Hepatocyte (in vitro differentiated cells): ENCODE data around the gene GRM6. TPM values are rescaled to one million over a fixed set of nuclear protein-coding genes. Genes with fewer than 3 reads are reported as not detected.

Source experiments
- DNase-seq: peaks from one replicate; pipeline ENCODE4 v3.0.0-alpha.2; 2016; ENCODE audit warnings: low spot score
- H2AFZ ChIP-seq: fragments of 200-600 bp; sonication (generic); 2 replicates; pipeline ENCODE4 v1.6.0; 2016; ENCODE audit warnings: antibody characterized with exemption, mild to moderate bottlenecking
- H3K27ac ChIP-seq: fragments of 200-600 bp; sonication (generic); 2 replicates; pipeline ENCODE4 v1.5.1; 2016; ENCODE audit warnings: mild to moderate bottlenecking
- H3K27me3 ChIP-seq: fragments of 200-600 bp; sonication (generic); 2 replicates; pipeline ENCODE4 v1.6.1; 2016
- H3K36me3 ChIP-seq: fragments of 200-600 bp; sonication (generic); replicated peaks from 2 replicates; pipeline ENCODE4 v1.5.1; 2016; ENCODE audit warnings: low read depth; ENCODE audit not compliant: insufficient read depth
- H3K4me1 ChIP-seq: fragments of 200-600 bp; sonication (generic); 2 replicates; pipeline ENCODE4 v1.5.1; 2016; ENCODE audit warnings: mild to moderate bottlenecking, moderate library complexity; ENCODE audit not compliant: insufficient read depth
- H3K4me2 ChIP-seq: fragments of 200-600 bp; sonication (generic); 2 replicates; pipeline ENCODE4 v1.6.0; 2016
- H3K4me3 ChIP-seq: fragments of 200-600 bp; sonication (generic); 2 replicates; pipeline ENCODE4 v1.5.1; 2016; ENCODE audit warnings: mild to moderate bottlenecking
- H3K79me2 ChIP-seq: fragments of 200-600 bp; sonication (generic); 2 replicates; pipeline ENCODE4 v1.6.0; 2017; ENCODE audit warnings: mild to moderate bottlenecking
- H3K9me2 ChIP-seq: fragments of 200-600 bp; sonication (generic); replicated peaks from 2 replicates; pipeline ENCODE4 v1.6.0; 2017; ENCODE audit warnings: mild to moderate bottlenecking; ENCODE audit not compliant: insufficient read depth
- H3K9me3 ChIP-seq: fragments of 200-600 bp; sonication (generic); 2 replicates; pipeline ENCODE4 v1.5.1; 2016; ENCODE audit warnings: low read depth, mild to moderate bottlenecking
- H4K20me1 ChIP-seq: fragments of 200-600 bp; sonication (generic); 2 replicates; pipeline ENCODE4 v1.6.0; 2016; ENCODE audit warnings: mild to moderate bottlenecking; ENCODE audit not compliant: insufficient read depth, poor library complexity, severe bottlenecking
- EZH2 ChIP-seq: fragments of 200-600 bp; sonication (generic); IDR thresholded peaks from 2 replicates; pipeline ENCODE4 v1.6.1; 2016; ENCODE audit warnings: antibody characterized with exemption, mild to moderate bottlenecking, borderline replicate concordance
- EZH2phosphoT487 ChIP-seq: fragments of 200-600 bp; sonication (generic); IDR thresholded peaks from one replicate; pipeline ENCODE4 v1.6.1; 2018; ENCODE audit warnings: antibody characterized with exemption, mild to moderate bottlenecking, low read depth, moderate library complexity; ENCODE audit not compliant: unreplicated experiment, severe bottlenecking
- WGBS: methylation state at CpG from one replicate; pipeline ENCODE4 v1.1.6; 2016; ENCODE audit warnings: low lambda C conversion rate; ENCODE audit errors: missing lambda C conversion rate; 5-methylcytosine and 5-hydroxymethylcytosine counted together
- polyA plus RNA-seq: library from polyadenylated mRNA; unstranded; fragments of >200 nt; fragmentation: Nextera tagmentation; extraction: Ambion mirVana; gene quantifications from 2 replicates; pipeline ENCODE4 v1.2.1, GENCODE V29; 2016
- total RNA-seq: library from RNA; depleted of rRNA; stranded (reverse); fragments of >200 nt; gene quantifications from 2 replicates; pipeline ENCODE4 v1.2.3, GENCODE V29; 2014
- TF ChIP-seq, protein P1 (sequence below): fragments of 200-600 bp; sonication (generic); IDR thresholded peaks from 2 replicates; pipeline ENCODE4 v1.5.1; 2016; ENCODE audit warnings: antibody characterized with exemption, mild to moderate bottlenecking; ENCODE audit not compliant: poor library complexity

Gene GRM6
- total and polyA plus RNA-seq, 2 experiments from 2014 or later: not detected

DNA sequence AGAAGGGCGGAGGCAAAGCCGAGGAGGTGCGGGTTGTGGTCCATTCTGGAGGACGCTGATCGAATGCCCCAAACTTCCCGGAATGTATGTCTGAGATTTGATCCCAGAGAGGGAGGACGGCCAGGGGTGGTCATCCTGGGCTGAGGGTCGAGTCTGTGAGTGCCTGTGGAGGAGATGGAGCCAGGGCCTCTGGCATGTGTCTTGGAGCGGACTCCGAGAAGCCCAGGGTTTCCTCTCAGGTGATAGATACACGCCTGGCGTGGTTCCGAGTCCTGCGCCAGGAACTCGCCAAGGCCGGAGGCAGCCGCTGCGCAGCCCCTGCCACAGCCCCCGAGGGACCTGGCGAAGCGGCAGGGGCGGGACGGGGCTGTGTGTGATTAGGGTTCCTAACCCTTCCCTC is 53.8 kb downstream of the GRM6 start:
- H3K9me2 ChIP-seq: no peaks in the 10 kb centered on the region
- H3K27ac ChIP-seq: no peak overlapping the region
- no peak overlapping the region for H3K4me3 ChIP-seq
- H3K27me3 ChIP-seq: no peaks in the 10 kb centered on the region
- H3K36me3 ChIP-seq: no peaks in the 10 kb centered on the region
- TF ChIP-seq EZH2phosphoT487 (no peak), EZH2 (no peak)
- TF ChIP-seq, protein P1, sequence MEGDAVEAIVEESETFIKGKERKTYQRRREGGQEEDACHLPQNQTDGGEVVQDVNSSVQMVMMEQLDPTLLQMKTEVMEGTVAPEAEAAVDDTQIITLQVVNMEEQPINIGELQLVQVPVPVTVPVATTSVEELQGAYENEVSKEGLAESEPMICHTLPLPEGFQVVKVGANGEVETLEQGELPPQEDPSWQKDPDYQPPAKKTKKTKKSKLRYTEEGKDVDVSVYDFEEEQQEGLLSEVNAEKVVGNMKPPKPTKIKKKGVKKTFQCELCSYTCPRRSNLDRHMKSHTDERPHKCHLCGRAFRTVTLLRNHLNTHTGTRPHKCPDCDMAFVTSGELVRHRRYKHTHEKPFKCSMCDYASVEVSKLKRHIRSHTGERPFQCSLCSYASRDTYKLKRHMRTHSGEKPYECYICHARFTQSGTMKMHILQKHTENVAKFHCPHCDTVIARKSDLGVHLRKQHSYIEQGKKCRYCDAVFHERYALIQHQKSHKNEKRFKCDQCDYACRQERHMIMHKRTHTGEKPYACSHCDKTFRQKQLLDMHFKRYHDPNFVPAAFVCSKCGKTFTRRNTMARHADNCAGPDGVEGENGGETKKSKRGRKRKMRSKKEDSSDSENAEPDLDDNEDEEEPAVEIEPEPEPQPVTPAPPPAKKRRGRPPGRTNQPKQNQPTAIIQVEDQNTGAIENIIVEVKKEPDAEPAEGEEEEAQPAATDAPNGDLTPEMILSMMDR: no peak
- no peak for DNase-seq
- H3K4me1 ChIP-seq: no peaks in the 10 kb centered on the region
- H3K4me2 ChIP-seq: no peak overlapping the region
- H3K9me3 ChIP-seq: no peaks in the 10 kb centered on the region
- 96% methylated on average over 23 of the region's 23 CpGs for WGBS
- no peak overlapping the region for H2AFZ ChIP-seq
- no peaks in the 10 kb centered on the region for H4K20me1 ChIP-seq
- no peaks in the 10 kb centered on the region for H3K79me2 ChIP-seq

DNA sequence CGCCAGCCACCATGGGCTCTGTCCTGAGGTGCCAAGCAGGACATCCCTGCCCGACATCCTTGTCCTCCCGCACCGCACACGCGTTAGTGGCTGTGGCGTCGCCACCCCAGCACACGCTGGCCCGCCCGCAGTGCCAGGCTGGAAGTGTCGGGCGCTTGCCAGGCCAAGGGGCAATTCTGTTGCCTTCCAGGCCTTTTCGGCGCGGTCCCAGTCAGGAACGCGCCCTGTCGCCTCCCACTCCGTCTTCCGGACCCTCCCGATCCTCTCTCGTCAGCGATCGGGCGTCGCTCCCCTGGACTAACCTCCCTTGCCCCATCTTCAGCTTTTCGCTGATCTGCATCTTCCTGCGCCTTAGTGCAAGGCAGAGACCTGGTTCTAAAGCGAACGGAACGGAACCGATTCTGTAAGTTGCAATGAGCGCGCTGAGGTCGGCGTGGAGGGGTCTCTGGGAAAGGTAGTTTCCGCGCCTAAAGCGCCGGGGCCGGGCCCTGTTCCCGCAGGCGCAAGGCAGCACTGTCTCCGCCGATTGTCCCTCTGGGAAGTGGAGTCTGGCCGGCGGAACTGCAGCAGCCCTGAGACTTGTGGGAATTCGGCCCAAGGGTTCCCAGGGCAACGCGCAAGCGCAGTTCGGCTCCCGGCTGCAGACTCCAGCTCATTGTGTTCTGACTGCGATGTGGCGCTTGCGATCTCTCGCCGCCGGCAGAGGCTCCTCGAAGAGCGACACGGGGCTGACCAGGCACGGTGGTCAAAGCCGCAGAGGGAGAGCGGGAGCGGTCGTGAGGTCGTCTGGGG is 54.4 kb downstream of the GRM6 start, which contains the start of gene ZNF454:
Gene ZNF454, plus strand, starts transcription at position 630 of the 792 bp plus-strand sequence. CDS start 1,594 bp downstream, outside the sequence.
- H3K9me2 ChIP-seq: no peaks in the 10 kb centered on the region
- H3K27me3 ChIP-seq: no peaks in the 10 kb centered on the region
- WGBS: 97% methylated on average over 68 of the region's 69 CpGs
- no peaks in the 10 kb centered on the region for H3K4me1 ChIP-seq
- TF ChIP-seq EZH2phosphoT487 (no peak), EZH2 (no peak)
- TF ChIP-seq, protein P1: no peak
- H2AFZ ChIP-seq: no peak within 1 kb of the TSS
- no peak within 1 kb of the TSS for H3K4me2 ChIP-seq
- H3K9me3 ChIP-seq: peaks cover under 1% of the 10 kb centered on the region
- no peak within 1 kb of the TSS for H3K27ac ChIP-seq
- H4K20me1 ChIP-seq: no peaks in the 10 kb centered on the region
- no peaks in the 10 kb centered on the region for H3K79me2 ChIP-seq
- no peaks in the 10 kb centered on the region for H3K36me3 ChIP-seq
- no peak within 1 kb of the TSS for H3K4me3 ChIP-seq
- no peak for DNase-seq

DNA sequence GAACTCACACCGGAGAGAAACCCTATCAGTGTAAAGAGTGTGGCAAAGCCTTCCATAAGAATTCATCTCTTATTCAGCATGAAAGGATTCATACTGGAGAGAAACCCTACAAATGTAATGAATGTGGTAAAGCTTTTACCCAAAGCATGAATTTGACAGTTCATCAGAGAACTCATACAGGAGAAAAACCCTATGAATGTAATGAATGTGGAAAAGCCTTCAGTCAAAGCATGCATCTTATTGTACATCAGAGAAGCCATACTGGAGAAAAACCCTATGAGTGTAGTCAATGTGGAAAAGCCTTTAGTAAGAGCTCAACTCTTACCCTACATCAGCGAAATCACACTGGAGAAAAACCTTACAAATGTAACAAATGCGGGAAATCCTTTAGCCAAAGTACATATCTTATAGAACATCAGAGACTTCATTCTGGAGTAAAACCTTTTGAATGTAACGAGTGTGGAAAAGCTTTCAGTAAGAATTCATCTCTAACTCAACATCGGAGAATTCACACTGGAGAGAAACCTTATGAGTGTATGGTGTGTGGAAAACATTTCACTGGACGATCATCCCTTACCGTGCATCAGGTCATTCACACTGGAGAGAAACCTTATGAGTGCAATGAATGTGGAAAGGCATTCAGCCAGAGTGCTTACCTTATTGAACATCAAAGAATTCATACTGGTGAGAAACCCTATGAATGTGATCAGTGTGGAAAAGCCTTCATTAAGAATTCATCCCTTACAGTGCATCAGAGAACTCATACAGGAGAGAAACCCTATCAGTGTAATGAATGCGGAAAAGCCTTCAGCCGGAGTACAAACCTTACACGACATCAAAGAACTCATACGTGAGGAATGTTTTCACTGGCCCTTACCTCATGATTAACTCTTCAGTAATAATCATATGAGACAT is 63.0 kb downstream of the GRM6 start:
- no peaks in the 10 kb centered on the region for H3K27me3 ChIP-seq
- H4K20me1 ChIP-seq: no peaks in the 10 kb centered on the region
- H3K9me3 ChIP-seq: peaks cover 48% of the 10 kb centered on the region
- no peak overlapping the region for H3K4me3 ChIP-seq
- DNase-seq: no peak
- H3K9me2 ChIP-seq: no peaks in the 10 kb centered on the region
- H3K36me3 ChIP-seq: no peaks in the 10 kb centered on the region
- H3K4me1 ChIP-seq: no peaks in the 10 kb centered on the region
- H3K27ac ChIP-seq: no peak overlapping the region
- WGBS: 95% methylated on average over 11 of the region's 11 CpGs
- TF ChIP-seq EZH2 (no peak), EZH2phosphoT487 (no peak)
- TF ChIP-seq, protein P1: no peak
- H2AFZ ChIP-seq: no peak overlapping the region
- no peak overlapping the region for H3K4me2 ChIP-seq
- H3K79me2 ChIP-seq: no peaks in the 10 kb centered on the region

Other genes starting within 250 kb of the GRM6 start
- 9.8 and 16.1 TPM in 2 replicates for gene ZNF354B, start 135.4 kb downstream of the GRM6 start, total RNA-seq
- 7.0 and 12.8 TPM in 2 replicates for gene ZNF354B, start 135.4 kb downstream of the GRM6 start, polyA plus RNA-seq
- 1.4 and 2.2 TPM in 2 replicates for gene ZFP2, start 99.4 kb downstream of the GRM6 start, total RNA-seq
- 0.85 and 1.6 TPM in 2 replicates for gene ZFP2, start 99.4 kb downstream of the GRM6 start, polyA plus RNA-seq
- 0.07 TPM in 1 of 2 replicates, not detected in the other for gene ZNF454, start 54.1 kb downstream of the GRM6 start, total RNA-seq
- not detected in 2 replicates for gene ZNF454, start 54.1 kb downstream of the GRM6 start, polyA plus RNA-seq
- gene ZNF879, start 28.5 kb upstream of the GRM6 start, total RNA-seq: 3.6 and 4.3 TPM in 2 replicates
- gene ZNF879, start 28.5 kb upstream of the GRM6 start, polyA plus RNA-seq: 2.2 and 4.0 TPM in 2 replicates
- gene ZNF354C, start 65.1 kb upstream of the GRM6 start, total RNA-seq: 7.7 and 9.4 TPM in 2 replicates
- gene ZNF354C, start 65.1 kb upstream of the GRM6 start, polyA plus RNA-seq: 1.5 and 1.8 TPM in 2 replicates